Measurements from ENCODE around the gene C14orf132. TPM values are rescaled to one million over a fixed set of nuclear protein-coding genes. Genes with fewer than 3 reads are reported as not detected.

Gene C14orf132
- total RNA-seq, 1 donor from 2014 or later, result 8.0 TPM

DNA sequence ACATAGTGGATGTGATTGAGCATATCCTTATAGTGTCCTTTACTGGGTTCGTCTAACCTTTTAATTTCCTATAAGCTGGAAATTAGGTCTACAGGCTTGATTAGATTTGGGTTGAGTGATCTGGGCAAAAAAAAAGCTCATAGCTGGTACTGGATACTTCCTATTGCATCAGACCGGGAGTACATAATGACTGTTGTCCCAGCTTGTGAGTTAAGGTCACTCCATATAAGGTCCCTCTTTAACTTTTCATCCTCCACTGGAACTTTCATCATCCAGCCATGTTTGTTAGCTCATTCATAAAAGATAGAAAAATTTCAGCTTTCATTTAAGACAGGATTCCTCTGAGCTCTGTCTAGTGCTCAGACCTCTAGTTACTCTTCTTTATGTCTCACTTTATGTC, 80.8 kb downstream of the C14orf132 start:
- Mint-ChIP-seq H3K9me3 (ENCODE audit: unreplicated experiment) (peaks cover 4% of the 10 kb centered on the region), H3K27ac (ENCODE audit: unreplicated experiment) (peak overlapping the region; percentile 24), H3K4me3 (ENCODE audit: unreplicated experiment) (no peak overlapping the region), H3K36me3 (ENCODE audit: low read depth, unreplicated experiment) (no peaks in the 10 kb centered on the region), H3K27me3 (ENCODE audit: low read depth, unreplicated experiment) (no peaks in the 10 kb centered on the region), H3K4me1 (ENCODE audit: low read depth, unreplicated experiment) (peaks cover 32% of the 10 kb centered on the region)
- Histone ChIP-seq H3K9ac (ENCODE audit: low read length) (no peak overlapping the region), H2AFZ (ENCODE audit: low read depth, low read length) (no peak overlapping the region), H3K27me3 (ENCODE audit: insufficient read depth, low read length) (no peaks in the 10 kb centered on the region), H3K36me3 (ENCODE audit: insufficient read depth, low read length) (no peaks in the 10 kb centered on the region), H3K9me3 (ENCODE audit: insufficient read depth, low read depth, low read length) (no peaks in the 10 kb centered on the region), H3K4me2 (ENCODE audit: low read length) (no peak overlapping the region), H4K20me1 (ENCODE audit: insufficient read depth, low read length) (no peaks in the 10 kb centered on the region), H3K79me2 (ENCODE audit: insufficient read depth, low read length) (no peaks in the 10 kb centered on the region), H3K4me1 (ENCODE audit: insufficient read depth, low read length) (peaks cover 5% of the 10 kb centered on the region), H3K27ac (ENCODE audit: low read depth, low read length) (no peak overlapping the region), H3K4me3 (ENCODE audit: insufficient read depth, low read depth, low read length) (no peak overlapping the region)
- TF ChIP-seq CTCF (IDR thresholded peaks at IDR 0.05; ENCODE audit: insufficient read depth, low read depth, low read length) (no peak), EZH2 (IDR thresholded peaks at IDR 0.05; ENCODE audit: insufficient read depth, low read length) (no peak)
- FAIRE-seq, result no peak
- no peak for DNase-seq (ENCODE audit: low read depth)

DNA sequence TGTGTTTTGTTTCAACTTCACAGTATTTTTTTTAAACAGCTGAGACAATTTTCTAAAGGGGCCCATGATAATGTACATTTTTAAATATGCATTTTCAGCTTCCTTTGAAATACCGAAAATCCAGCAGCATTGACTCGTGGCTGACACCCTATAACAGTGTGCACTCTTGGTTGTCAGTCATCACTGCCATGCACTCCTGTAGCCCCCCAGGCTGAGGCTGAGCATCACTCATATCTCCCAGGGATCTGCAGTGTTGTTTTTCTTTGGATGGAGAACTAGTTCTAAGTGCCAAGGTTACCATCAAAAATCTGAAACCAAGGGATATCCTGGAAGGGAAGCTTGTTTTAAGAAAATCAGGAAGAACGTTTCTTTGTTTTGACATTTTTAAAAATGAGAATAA, 81.2 kb downstream of the C14orf132 start:
- Mint-ChIP-seq H3K36me3 (ENCODE audit: low read depth, unreplicated experiment) (no peaks in the 10 kb centered on the region), H3K4me3 (ENCODE audit: unreplicated experiment) (no peak overlapping the region), H3K27me3 (ENCODE audit: low read depth, unreplicated experiment) (no peaks in the 10 kb centered on the region), H3K27ac (ENCODE audit: unreplicated experiment) (peak overlapping the region; percentile 24), H3K9me3 (ENCODE audit: unreplicated experiment) (no peaks in the 10 kb centered on the region), H3K4me1 (ENCODE audit: low read depth, unreplicated experiment) (peaks cover 32% of the 10 kb centered on the region)
- Histone ChIP-seq H3K79me2 (ENCODE audit: insufficient read depth, low read length) (no peaks in the 10 kb centered on the region), H3K4me2 (ENCODE audit: low read length) (no peak overlapping the region), H3K36me3 (ENCODE audit: insufficient read depth, low read length) (no peaks in the 10 kb centered on the region), H3K9ac (ENCODE audit: low read length) (no peak overlapping the region), H3K9me3 (ENCODE audit: insufficient read depth, low read depth, low read length) (no peaks in the 10 kb centered on the region), H3K4me1 (ENCODE audit: insufficient read depth, low read length) (peaks cover 5% of the 10 kb centered on the region), H4K20me1 (ENCODE audit: insufficient read depth, low read length) (no peaks in the 10 kb centered on the region), H3K4me3 (ENCODE audit: insufficient read depth, low read depth, low read length) (no peak overlapping the region), H2AFZ (ENCODE audit: low read depth, low read length) (no peak overlapping the region), H3K27me3 (ENCODE audit: insufficient read depth, low read length) (no peaks in the 10 kb centered on the region), H3K27ac (ENCODE audit: low read depth, low read length) (no peak overlapping the region)
- no peak for TF ChIP-seq CTCF (IDR thresholded peaks at IDR 0.05; ENCODE audit: insufficient read depth, low read depth, low read length)
- TF ChIP-seq EZH2 (IDR thresholded peaks at IDR 0.05; ENCODE audit: insufficient read depth, low read length), result no peak
- FAIRE-seq (no peak), DNase-seq (ENCODE audit: low read depth) (no peak)

- no peak overlapping the region for H3K27ac ChIP-seq (ENCODE audit: low read depth, low read length)
- no peak overlapping the region for H2AFZ ChIP-seq (ENCODE audit: low read depth, low read length)
- no peak overlapping the region for H3K4me3 Mint-ChIP-seq (ENCODE audit: unreplicated experiment)
- TF ChIP-seq EZH2 (IDR thresholded peaks at IDR 0.05; ENCODE audit: insufficient read depth, low read length) (no peak), CTCF (IDR thresholded peaks at IDR 0.05; ENCODE audit: insufficient read depth, low read depth, low read length) (no peak)
- no peaks in the 10 kb centered on the region for H3K9me3 Mint-ChIP-seq (ENCODE audit: unreplicated experiment)
- no peaks in the 10 kb centered on the region for H3K27me3 ChIP-seq (ENCODE audit: insufficient read depth, low read length)
- no peak overlapping the region for H3K4me2 ChIP-seq (ENCODE audit: low read length)
- H3K79me2 ChIP-seq (ENCODE audit: insufficient read depth, low read length), result no peaks in the 10 kb centered on the region
- peaks cover 5% of the 10 kb centered on the region for H3K4me1 ChIP-seq (ENCODE audit: insufficient read depth, low read length)
- no peaks in the 10 kb centered on the region for H3K9me3 ChIP-seq (ENCODE audit: insufficient read depth, low read depth, low read length)
- no peaks in the 10 kb centered on the region for H3K36me3 ChIP-seq (ENCODE audit: insufficient read depth, low read length)
- H3K27ac Mint-ChIP-seq (ENCODE audit: unreplicated experiment), result no peak overlapping the region
- no peak overlapping the region for H3K4me3 ChIP-seq (ENCODE audit: insufficient read depth, low read depth, low read length)
- no peaks in the 10 kb centered on the region for H3K27me3 Mint-ChIP-seq (ENCODE audit: low read depth, unreplicated experiment)
- H3K36me3 Mint-ChIP-seq (ENCODE audit: low read depth, unreplicated experiment), result no peaks in the 10 kb centered on the region
- FAIRE-seq (no peak), DNase-seq (ENCODE audit: low read depth) (no peak)
- H4K20me1 ChIP-seq (ENCODE audit: insufficient read depth, low read length), result no peaks in the 10 kb centered on the region
- H3K4me1 Mint-ChIP-seq (ENCODE audit: low read depth, unreplicated experiment), result peaks cover 32% of the 10 kb centered on the region
- H3K9ac ChIP-seq (ENCODE audit: low read length), result no peak overlapping the region
Measured at GRCh38 chr14:96120941-96121340, 81.8 kb downstream of the C14orf132 start.

Measured in astrocyte (in vitro differentiated cells and primary cell).